ENCODE measurements around the gene SCARB1.

DNA sequence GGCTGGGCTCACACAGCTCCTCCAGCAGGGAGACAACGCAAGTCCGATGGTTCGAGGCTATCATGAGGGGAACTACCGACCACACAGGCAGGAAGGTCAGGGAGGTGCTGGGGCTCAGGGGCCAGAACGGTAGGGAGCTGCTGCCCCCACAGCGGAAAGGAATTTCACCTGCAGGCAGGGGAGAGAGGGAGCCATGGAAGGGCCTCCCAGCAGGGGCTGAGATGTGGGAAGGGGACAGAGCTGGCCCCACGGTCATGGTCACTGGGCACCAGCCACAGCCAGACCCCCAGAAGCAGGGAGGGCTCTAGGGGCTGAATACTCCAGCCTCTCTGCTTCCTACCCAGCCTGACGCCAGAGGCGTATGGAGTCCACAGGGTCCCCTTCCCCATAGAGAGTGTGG is 103.1 kb downstream of the SCARB1 start:
- TF ChIP-seq GLIS2 (tag by site-specific recombination; IDR thresholded peaks at IDR 0.05) = no peak
- no peak for TF ChIP-seq CTCF (tag by site-specific recombination; IDR thresholded peaks at IDR 0.05)
- TF ChIP-seq BCL11A (tag by site-specific recombination; IDR thresholded peaks at IDR 0.05; ENCODE audit: low read depth) = no peak
- no peak for TF ChIP-seq ZBTB7A (tag by site-specific recombination; IDR thresholded peaks at IDR 0.05; ENCODE audit: low read depth)
- TF ChIP-seq ZNF10 (tag by site-specific recombination; IDR thresholded peaks at IDR 0.05) = no peak
- TF ChIP-seq ZNF549 (tag by site-specific recombination; IDR thresholded peaks at IDR 0.05) = no peak
- no peak for TF ChIP-seq YY1 (tag by site-specific recombination; IDR thresholded peaks at IDR 0.05)
- no peak for TF ChIP-seq ZNF366 (tag by site-specific recombination; conservative IDR thresholded peaks at IDR 0.05)
